Mesenteric fat pad (tissue), 1 donor: ENCODE measurements around the gene RBMS1. TPM values are rescaled to one million over a fixed set of nuclear protein-coding genes. Genes with fewer than 3 reads are reported as not detected.

Source experiments
- DNase-seq: peaks from one replicate; pipeline ENCODE4 v3.0.0-alpha.2; 2020; ENCODE audit warnings: low spot score
- total RNA-seq: library from RNA; stranded (reverse); fragmentation: NEBNext Ultra II Directional; extraction: Animal tissue kit (Norgen Biotek cat#: 25700); gene quantifications from one replicate; pipeline ENCODE4 v1.2.1, GENCODE V29; 2021
- donor health status: DM: yes; HTN: yes; CAD: no.

RBMS1 gene
- total RNA-seq, 1 donor from 2014 or later = 144 TPM

- DNase-seq = no peak
Observed at GRCh38 chr2:160337728-160338127, 155.9 kb downstream of the RBMS1 start.

GRCh38 chr2:160336635-160337034 is 157.0 kb downstream of the RBMS1 start:
- DNase-seq = no peak

- no peak for DNase-seq
Observed at GRCh38 chr2:160336105-160336504, 157.5 kb downstream of the RBMS1 start.

GRCh38 chr2:160335441-160335840 is 158.2 kb downstream of the RBMS1 start:
- no peak for DNase-seq

GRCh38 chr2:160334028-160334741 is 159.4 kb downstream of the RBMS1 start:
- no peak for DNase-seq

- no peak for DNase-seq
Observed at GRCh38 chr2:160333324-160334027, 160.1 kb downstream of the RBMS1 start.

- DNase-seq = no peak
Observed at GRCh38 chr2:160332318-160332717, 161.3 kb downstream of the RBMS1 start.

GRCh38 chr2:160331258-160332025 is 162.2 kb downstream of the RBMS1 start:
- no peak for DNase-seq

- no peak for DNase-seq
Observed at GRCh38 chr2:160328811-160329527, 164.6 kb downstream of the RBMS1 start.

- DNase-seq = no peak
Observed at GRCh38 chr2:160326786-160327185, 166.8 kb downstream of the RBMS1 start.

- no peak for DNase-seq
Observed at GRCh38 chr2:160325418-160325817, 168.2 kb downstream of the RBMS1 start.

GRCh38 chr2:160324917-160325316 is 168.7 kb downstream of the RBMS1 start:
- no peak for DNase-seq

GRCh38 chr2:160324161-160324800 is 169.3 kb downstream of the RBMS1 start:
- DNase-seq = no peak

GRCh38 chr2:160322320-160322719 is 171.3 kb downstream of the RBMS1 start:
- DNase-seq = no peak

GRCh38 chr2:160321006-160321405 is 172.6 kb downstream of the RBMS1 start:
- no peak for DNase-seq

GRCh38 chr2:160319700-160320099 is 173.9 kb downstream of the RBMS1 start:
- DNase-seq = no peak

GRCh38 chr2:160318218-160318617 is 175.4 kb downstream of the RBMS1 start:
- no peak for DNase-seq

GRCh38 chr2:160317181-160318099 is 176.2 kb downstream of the RBMS1 start:
- DNase-seq = no peak

- DNase-seq = no peak
Observed at GRCh38 chr2:160315337-160315736, 178.3 kb downstream of the RBMS1 start.
